Liver (tissue), 3 donors: ENCODE measurements around the gene CACNA1C.

Experiments
- EGR1 ChIP-seq, 2 donors: IDR thresholded peaks; 2 replicates each; pipeline ENCODE4 v1.6.1; 2016 to 2018; ENCODE audit warnings: antibody characterized with exemption in 2 of 2, low read depth in 2 of 2
- GABPA ChIP-seq, 2 donors: IDR thresholded peaks in 1 of 2; conservative IDR thresholded peaks in 1 of 2; 2 replicates each; pipeline ENCODE4 v1.6.1; 2016; ENCODE audit warnings: antibody characterized with exemption in 2 of 2, mild to moderate bottlenecking in 1 of 2, moderate library complexity in 1 of 2
- HNF4G ChIP-seq: IDR thresholded peaks from 2 replicates; pipeline ENCODE4 v1.6.1; 2016; ENCODE audit warnings: antibody characterized with exemption
- JUND ChIP-seq, 2 donors: IDR thresholded peaks; 2 replicates each; pipeline ENCODE4 v1.6.1; 2016; ENCODE audit warnings: antibody characterized with exemption in 2 of 2
- RAD21 ChIP-seq, 2 donors: IDR thresholded peaks; 2 replicates each; pipeline ENCODE4 v1.6.1; 2016; ENCODE audit warnings: antibody characterized with exemption in 2 of 2, mild to moderate bottlenecking in 2 of 2
- RXRA ChIP-seq, 2 donors: IDR thresholded peaks; 2 replicates each; pipeline ENCODE4 v1.6.1; 2017 to 2018; ENCODE audit warnings: antibody characterized with exemption in 2 of 2, mild to moderate bottlenecking in 1 of 2
- TAF1 ChIP-seq: conservative IDR thresholded peaks from 2 replicates; pipeline ENCODE4 v1.6.1; 2016; ENCODE audit warnings: antibody characterized with exemption, mild to moderate bottlenecking
- YY1 ChIP-seq: IDR thresholded peaks from 2 replicates; pipeline ENCODE4 v1.6.1; 2016; ENCODE audit warnings: antibody characterized with exemption, mild to moderate bottlenecking
- ZBTB33 ChIP-seq: IDR thresholded peaks from 2 replicates; pipeline ENCODE4 v1.6.1; 2016; ENCODE audit warnings: antibody characterized with exemption
- TF ChIP-seq, protein P1 (sequence below): fragments of 150-350 bp; IDR thresholded peaks from 2 replicates; pipeline ENCODE4 v1.5.1; 2017; ENCODE audit warnings: improper control_type of control experiment, low read depth, low read length; ENCODE audit not compliant: missing input control
- TF ChIP-seq, protein P2 (sequence below): IDR thresholded peaks from 2 replicates; pipeline ENCODE4 v1.6.1; 2016; ENCODE audit warnings: antibody characterized with exemption
- TF ChIP-seq, protein P3 (sequence below): IDR thresholded peaks from 2 replicates; pipeline ENCODE4 v1.6.1; 2016; ENCODE audit warnings: antibody characterized with exemption, mild to moderate bottlenecking
- TF ChIP-seq, protein P4 (sequence below): IDR thresholded peaks from 2 replicates; pipeline ENCODE4 v1.6.1; 2016; ENCODE audit warnings: antibody characterized with exemption
- donor health status: healthy.
- donor health status: healthy.

- TF ChIP-seq, protein P1, sequence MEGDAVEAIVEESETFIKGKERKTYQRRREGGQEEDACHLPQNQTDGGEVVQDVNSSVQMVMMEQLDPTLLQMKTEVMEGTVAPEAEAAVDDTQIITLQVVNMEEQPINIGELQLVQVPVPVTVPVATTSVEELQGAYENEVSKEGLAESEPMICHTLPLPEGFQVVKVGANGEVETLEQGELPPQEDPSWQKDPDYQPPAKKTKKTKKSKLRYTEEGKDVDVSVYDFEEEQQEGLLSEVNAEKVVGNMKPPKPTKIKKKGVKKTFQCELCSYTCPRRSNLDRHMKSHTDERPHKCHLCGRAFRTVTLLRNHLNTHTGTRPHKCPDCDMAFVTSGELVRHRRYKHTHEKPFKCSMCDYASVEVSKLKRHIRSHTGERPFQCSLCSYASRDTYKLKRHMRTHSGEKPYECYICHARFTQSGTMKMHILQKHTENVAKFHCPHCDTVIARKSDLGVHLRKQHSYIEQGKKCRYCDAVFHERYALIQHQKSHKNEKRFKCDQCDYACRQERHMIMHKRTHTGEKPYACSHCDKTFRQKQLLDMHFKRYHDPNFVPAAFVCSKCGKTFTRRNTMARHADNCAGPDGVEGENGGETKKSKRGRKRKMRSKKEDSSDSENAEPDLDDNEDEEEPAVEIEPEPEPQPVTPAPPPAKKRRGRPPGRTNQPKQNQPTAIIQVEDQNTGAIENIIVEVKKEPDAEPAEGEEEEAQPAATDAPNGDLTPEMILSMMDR, result no peak
- TF ChIP-seq RXRA (IDR thresholded peaks at IDR 0.05), result no peak
- no peak for TF ChIP-seq JUND (IDR thresholded peaks at IDR 0.05)
- no peak for TF ChIP-seq ZBTB33
- no peak for TF ChIP-seq GABPA (IDR thresholded peaks at IDR 0.05 in 1 of 2, conservative IDR thresholded peaks at IDR 0.05 in 1 of 2)
- no peak for TF ChIP-seq TAF1
- no peak for TF ChIP-seq YY1
- no peak for TF ChIP-seq RAD21 (IDR thresholded peaks at IDR 0.05)
- TF ChIP-seq EGR1 (IDR thresholded peaks at IDR 0.05; ENCODE audit: low read depth in 2 of 2), result no peak
- TF ChIP-seq, protein P2, sequence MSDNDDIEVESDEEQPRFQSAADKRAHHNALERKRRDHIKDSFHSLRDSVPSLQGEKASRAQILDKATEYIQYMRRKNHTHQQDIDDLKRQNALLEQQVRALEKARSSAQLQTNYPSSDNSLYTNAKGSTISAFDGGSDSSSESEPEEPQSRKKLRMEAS, result no peak
- TF ChIP-seq, protein P3, sequence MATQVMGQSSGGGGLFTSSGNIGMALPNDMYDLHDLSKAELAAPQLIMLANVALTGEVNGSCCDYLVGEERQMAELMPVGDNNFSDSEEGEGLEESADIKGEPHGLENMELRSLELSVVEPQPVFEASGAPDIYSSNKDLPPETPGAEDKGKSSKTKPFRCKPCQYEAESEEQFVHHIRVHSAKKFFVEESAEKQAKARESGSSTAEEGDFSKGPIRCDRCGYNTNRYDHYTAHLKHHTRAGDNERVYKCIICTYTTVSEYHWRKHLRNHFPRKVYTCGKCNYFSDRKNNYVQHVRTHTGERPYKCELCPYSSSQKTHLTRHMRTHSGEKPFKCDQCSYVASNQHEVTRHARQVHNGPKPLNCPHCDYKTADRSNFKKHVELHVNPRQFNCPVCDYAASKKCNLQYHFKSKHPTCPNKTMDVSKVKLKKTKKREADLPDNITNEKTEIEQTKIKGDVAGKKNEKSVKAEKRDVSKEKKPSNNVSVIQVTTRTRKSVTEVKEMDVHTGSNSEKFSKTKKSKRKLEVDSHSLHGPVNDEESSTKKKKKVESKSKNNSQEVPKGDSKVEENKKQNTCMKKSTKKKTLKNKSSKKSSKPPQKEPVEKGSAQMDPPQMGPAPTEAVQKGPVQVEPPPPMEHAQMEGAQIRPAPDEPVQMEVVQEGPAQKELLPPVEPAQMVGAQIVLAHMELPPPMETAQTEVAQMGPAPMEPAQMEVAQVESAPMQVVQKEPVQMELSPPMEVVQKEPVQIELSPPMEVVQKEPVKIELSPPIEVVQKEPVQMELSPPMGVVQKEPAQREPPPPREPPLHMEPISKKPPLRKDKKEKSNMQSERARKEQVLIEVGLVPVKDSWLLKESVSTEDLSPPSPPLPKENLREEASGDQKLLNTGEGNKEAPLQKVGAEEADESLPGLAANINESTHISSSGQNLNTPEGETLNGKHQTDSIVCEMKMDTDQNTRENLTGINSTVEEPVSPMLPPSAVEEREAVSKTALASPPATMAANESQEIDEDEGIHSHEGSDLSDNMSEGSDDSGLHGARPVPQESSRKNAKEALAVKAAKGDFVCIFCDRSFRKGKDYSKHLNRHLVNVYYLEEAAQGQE, result no peak
- TF ChIP-seq, protein P4, sequence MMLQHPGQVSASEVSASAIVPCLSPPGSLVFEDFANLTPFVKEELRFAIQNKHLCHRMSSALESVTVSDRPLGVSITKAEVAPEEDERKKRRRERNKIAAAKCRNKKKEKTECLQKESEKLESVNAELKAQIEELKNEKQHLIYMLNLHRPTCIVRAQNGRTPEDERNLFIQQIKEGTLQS, result no peak
- no peak for TF ChIP-seq HNF4G
These were observed 581.7 kb downstream of the CACNA1C start for GRCh38 chr12:2634471-2634870.
